Activated CD4-positive, alpha-beta T cell treated with anti-CD3 and anti-CD28 coated beads, Interleukin-2, amount 50 U/mL, for 16 hours (primary cell): ENCODE measurements around the gene IL18RAP.

Source experiments
- DNase-seq: peaks from one replicate; pipeline ENCODE4 v3.0.0-alpha.2; 2020

Gene IL18RAP

DNA sequence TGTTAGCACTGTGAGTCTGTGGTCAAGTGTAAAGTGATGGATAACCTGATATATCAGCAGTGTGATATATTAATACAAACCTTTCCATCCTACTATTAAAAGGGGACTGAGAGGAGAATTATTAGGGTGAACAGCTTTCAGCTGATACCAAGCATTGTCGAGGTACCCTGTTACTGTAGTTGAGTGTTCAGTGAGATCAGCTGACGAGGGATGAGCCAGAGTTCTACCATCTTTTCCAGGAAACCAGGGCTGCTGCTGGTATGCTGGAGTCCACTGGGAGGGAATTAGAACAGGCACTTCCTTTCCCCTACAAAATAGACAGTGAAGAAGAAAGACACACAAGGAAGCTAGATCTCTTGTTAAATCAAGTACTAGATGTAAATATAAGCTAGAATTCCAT lies 408 bp downstream of the IL18RAP start:
- no peak for DNase-seq

DNA sequence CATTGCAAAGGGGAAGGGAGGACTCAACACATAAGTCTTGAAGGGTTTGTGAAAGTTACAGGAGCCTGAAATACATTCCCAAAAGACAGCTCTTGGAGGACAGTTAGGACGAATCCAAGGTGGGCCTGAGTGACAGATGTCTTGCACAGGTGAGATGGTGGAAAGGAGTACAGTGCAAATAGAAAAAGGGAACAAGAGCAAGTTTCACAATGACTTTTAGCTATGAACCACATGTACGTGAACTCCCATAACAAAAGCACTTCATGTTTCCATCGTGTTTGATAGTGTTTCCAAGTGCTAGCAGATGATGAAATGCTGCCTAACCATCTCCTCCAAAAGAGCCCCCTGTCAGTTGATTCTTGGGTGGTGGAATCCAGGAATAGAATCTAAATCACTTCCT lies 1.8 kb downstream of the IL18RAP start:
- peak; percentile 66 for DNase-seq

DNA sequence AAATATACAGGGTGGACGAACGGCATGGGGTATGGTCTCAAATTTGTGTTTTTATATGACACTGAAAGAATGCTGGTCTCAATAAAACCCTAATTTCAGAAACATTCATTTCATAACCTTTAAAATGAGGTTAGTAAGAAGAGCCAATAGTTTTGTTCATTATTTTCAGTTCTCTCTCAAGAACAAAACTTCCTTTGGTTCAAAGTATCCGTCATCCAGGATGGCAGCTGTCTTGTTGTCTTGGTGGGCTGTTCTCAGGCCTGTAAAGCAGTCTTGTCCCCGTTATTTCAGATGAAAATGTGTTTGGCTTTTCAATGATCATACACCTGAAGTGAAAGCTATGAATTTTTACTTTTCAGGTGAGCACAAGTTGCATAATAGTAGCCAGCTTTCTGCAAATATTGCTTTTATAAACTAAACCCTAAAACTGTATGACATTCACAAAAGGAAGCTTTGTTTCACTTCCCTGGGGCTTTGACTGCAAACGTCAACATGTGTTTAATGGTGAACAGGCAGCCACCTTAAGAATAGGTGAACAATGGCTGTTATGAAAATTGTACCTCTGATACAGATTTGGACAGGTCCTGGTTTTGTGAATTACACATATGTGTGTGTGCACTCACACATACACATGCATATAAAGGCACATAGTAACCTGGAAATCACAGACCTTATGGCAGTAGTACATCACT lies 2.6 kb downstream of the IL18RAP start:
- DNase-seq = no peak

DNA sequence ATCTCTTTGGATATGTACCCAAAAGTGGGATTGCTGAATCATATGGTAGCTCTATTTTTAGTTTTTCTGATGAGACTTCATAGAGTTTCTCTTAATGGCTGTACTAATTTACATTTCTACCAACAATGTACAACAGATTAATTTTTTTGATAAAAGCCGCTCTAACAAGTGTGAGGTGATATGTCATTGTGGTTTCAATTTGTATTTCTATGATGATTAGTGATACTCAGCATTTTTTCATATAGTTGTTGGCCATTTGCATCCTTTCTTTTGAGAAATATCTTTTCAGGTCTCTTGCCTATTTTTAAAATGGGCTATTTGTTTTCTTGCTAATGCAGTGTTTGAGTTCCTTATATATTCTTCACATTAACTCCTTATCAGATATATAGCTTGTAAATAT lies 4.3 kb downstream of the IL18RAP start:
- no peak for DNase-seq

DNA sequence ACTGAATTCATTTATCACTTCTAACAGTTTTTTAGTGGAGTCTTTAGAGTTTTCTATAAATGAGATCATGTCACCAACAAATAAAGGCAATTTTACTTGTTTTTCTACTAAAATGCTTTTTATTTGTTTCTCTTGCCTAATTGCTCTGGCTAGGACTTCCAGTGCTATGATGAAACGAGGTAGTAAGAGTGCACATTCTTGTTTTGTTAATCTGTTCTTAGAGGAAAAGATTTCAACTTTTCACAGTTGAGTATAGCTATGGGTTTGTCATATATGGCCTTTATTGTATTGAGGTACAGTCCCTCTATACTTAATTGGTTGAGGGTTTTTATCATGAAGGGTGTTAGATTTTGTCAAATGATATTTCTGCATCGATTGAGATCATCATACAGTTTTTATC lies 5.6 kb downstream of the IL18RAP start:
- DNase-seq = no peak

DNA sequence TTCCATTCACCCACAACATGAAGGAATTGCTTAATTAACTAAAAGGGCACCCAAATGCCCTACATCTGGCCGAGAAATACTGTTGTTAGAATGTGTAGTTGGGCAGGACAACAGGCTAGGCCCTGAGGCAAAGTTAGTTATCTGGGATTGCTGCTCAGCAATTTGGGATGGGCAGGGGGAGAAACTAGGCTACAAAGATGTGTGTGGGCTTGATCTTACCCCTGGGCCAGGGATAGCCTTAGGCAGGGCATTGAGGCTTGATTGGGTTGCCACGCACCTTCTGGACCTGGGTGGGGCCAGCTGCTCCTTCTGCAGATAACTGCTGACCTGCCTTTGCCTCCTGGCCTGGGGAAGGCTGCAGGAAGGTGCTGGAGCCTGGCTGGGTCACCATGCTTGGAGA lies 9.4 kb downstream of the IL18RAP start:
- no peak for DNase-seq

- no peak for DNase-seq
Observed at GRCh38 chr2:102433973-102434654, 11.2 kb downstream of the IL18RAP start.

GRCh38 chr2:102434655-102435381 lies 11.9 kb downstream of the IL18RAP start:
- no peak for DNase-seq

DNA sequence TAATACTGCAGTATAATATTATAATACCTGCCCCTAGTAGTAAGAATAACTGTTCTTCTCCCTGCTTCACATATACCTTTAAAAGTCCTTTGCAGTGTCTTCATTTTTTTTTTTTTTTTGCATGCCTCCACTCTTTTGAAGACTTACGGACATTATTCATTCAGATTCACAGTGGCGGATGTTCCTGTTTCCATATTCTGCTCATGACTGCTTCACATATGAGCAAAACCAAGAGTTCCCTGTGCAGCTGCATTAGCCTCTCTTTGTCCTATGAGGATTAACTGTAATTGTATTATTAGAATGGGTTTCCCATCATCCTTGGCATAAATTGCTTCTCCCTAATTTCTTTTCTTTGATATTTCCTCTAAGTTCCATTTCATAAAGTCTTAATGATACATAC lies 12.8 kb downstream of the IL18RAP start:
- peak; percentile 46 for DNase-seq

DNA sequence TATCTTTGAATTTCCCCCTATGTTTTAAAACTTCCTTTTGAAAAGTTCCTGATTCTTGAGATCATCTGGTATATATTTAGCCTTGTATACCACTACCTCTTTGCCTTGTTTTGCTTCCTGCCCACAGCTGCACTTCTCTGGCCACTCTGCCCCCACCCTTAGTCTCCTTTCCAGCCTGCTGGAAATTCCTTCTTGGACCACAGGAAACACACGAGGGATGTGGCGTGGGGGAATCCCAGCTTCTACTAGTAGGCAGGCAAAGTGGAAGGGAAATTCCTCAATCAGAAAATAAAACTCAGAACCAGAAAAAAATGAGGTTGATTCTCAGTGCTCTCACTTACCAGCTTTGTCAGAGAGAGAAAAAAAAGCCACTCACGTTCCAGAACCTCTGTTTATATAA lies 13.4 kb downstream of the IL18RAP start:
- DNase-seq = peak; percentile 60

- peak; percentile 44 for DNase-seq
Observed at GRCh38 chr2:102437122-102437521, 14.2 kb downstream of the IL18RAP start.

DNA sequence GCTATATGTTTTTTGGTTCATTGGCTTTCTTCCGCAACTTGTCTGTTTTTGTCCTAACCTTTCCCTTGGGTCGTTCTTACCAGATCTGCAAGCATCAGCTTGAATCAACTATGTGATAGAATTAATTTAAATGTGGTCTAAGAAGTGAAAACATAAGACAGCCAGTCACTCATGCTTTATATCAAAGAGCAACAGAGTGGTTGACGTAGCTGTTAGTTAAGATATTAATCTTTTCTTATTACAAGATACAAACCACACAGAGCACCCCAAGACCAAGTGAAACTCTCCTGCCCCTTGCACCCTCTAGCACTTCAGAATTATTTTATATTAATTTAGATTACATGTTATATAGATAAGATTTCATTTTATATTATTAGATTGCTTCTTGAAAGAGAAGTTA lies 15.2 kb downstream of the IL18RAP start:
- peak; percentile 44 for DNase-seq

- peak; percentile 74 for DNase-seq
Observed at GRCh38 chr2:102438578-102438977, 15.6 kb downstream of the IL18RAP start.

DNA sequence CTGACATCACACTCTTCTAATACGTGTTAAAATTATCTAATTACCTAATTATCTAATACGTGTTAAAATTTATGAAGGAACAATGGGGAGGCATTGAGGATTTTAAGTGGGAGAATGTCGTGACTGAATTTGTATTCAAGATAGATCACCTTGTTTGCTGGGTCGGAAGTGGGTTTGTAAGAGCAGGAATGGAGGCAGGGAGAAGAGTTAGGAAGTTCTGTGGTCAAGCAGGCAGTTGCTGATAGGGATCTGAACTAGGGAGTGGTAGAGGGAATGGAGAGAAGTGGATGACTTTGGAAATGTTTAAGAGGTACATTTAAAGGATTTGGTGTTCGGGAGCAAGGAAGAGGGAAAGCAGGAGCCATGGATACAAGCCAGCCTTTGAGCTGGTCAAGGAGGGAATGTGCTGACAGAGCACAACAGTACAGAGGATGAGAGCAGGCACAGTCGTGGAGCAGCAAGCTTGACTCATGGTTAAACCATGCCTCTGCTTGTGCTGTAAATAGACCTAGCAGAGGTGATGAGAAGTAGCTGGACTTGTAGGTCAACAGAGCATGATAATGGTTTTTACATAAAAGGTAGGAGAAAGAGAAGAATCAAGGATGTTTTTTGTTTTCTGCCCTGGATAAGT lies 16.2 kb downstream of the IL18RAP start:
- DNase-seq = no peak

- peak; percentile 68 for DNase-seq
Observed at GRCh38 chr2:102442967-102443828, 20.2 kb downstream of the IL18RAP start.

GRCh38 chr2:102444233-102444632 lies 21.3 kb downstream of the IL18RAP start:
- no peak for DNase-seq

- no peak for DNase-seq
Observed at GRCh38 chr2:102446936-102447335, 24.0 kb downstream of the IL18RAP start.

DNA sequence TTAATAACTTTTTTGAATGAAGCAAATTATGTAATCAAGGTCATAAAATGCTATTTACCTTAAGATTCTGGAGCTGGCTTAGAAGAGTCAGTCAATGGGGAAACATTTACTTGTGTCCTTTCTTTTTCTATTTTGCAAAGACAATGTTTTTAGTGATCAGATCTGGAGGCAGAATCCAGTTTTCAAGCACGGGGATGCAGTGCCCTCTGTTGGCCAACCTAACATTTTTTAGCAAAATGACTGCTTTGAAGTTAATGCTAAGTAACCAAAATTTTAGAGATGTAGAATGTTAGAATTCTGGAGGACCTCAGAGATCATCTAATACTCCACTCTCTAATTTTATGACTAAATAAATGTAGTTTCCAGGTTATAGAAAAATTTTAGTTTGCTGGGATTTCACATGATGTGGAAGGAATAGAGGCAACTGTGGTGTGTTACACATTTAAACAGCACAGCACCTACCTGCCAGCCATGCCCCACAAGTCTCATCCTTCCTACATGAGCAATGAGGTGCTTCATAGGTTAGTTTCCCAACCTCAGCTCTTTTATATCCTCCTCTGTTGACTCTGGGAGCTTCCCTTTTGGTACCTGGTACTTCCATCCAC lies 26.5 kb downstream of the IL18RAP start:
- peak; percentile 73 for DNase-seq

GRCh38 chr2:102451968-102452367 lies 29.0 kb downstream of the IL18RAP start:
- no peak for DNase-seq

GRCh38 chr2:102453501-102453900 lies 30.5 kb downstream of the IL18RAP start:
- DNase-seq = no peak

DNA sequence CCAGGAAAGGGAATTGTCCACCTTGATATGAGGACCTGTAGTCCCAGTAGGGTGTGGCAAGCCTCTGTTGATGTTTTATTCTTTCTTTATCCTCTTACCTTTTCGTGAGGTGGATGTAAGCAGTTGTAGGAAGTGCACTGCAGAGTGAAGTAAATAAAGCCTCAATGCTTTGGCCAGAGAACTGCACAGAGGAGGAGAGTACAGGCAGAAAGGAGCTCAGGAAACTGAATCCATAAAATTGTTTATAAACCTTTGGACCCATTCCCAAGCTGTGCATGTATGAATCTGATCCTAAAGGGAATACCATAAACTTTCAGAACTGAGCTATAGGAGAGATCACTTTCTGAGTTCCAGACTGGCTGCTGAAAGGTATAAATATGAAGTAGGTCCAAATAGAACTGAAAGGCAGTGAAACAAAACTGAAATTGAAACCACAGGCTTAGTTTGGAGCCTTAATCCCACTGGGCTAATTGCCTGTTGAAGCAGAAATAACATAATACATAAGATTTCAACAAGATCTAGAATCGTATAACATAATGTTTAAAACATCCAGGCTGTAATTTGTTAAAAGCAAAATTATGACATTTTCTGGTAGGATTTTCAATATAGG lies 32.2 kb downstream of the IL18RAP start:
- no peak for DNase-seq

DNA sequence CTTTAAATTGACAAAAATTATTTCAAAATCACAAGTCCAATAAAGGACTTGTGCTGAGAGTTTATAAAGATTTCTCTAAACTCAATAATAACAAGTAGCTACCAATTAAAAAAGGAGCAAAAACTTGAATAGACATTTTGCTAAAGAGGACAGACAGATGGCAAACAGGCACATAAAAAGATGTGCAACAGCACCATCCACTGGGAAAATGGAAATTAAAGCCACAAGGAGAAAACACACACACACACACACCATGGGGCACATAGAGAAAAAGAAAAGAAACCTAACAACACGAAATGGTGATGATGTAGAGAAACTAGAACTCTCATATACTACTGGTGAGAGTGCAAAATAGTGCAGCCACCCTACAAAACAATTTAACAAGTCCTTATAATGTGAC lies 37.5 kb downstream of the IL18RAP start:
- DNase-seq = no peak
